ENCODE measurements around the gene NRIP1. TPM values are rescaled to one million over a fixed set of nuclear protein-coding genes. Genes with fewer than 3 reads are reported as not detected.

The NRIP1 gene
- total and polyA plus RNA-seq, 2 of the 8 experiments (the other 6 are each of a cell fraction or from before 2014, with no cell fraction given), result 1.5 to 9.3 TPM

DNA sequence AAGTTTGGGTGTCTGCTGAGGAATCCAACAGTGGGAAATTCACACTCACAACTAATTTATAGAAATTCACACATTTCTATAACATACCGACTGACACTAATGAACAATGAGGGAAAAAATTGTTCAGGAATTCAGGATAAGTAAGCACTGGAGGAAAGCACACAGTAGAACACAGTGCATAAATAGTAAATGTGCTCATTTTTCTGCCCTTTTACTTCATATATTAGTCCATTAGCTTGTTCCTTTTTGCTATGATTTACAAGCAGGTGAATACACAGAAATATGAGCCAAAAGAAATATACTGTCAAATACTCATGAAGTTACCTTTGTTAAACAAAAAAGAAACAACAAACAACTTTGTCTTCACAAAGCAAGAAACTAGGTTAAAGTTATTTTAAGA, 11.3 kb downstream of the NRIP1 start:
- Histone ChIP-seq H2AK5ac (ENCODE audit: low read depth, low read length) (no peak overlapping the region), H3K14ac (ENCODE audit: insufficient read length) (no peak overlapping the region), H3K27ac (ENCODE audit: low read depth, low read length) (no peak overlapping the region), H2BK5ac (ENCODE audit: low read depth, low read length) (no peak overlapping the region), H2BK12ac (ENCODE audit: low read depth, low read length) (no peak overlapping the region), H3K79me2 (ENCODE audit: control insufficient read depth in 1 of 2, insufficient read depth in 2 of 2, low read length in 2 of 2) (peaks cover 0 to 87% of the 10 kb centered on the region in 2 experiments; a peak in 2 of 4 replicates), H3K4ac (replicated peaks; ENCODE audit: insufficient read length, low read depth, low read length) (no peak overlapping the region), H2BK120ac (replicated peaks; ENCODE audit: low read depth, low read length) (no peak overlapping the region), H3K9ac (replicated peaks in 1 of 4; ENCODE audit: extremely low read depth in 1 of 4, low read depth in 3 of 4, low read length in 3 of 4) (no peak overlapping the region), H2BK15ac (ENCODE audit: low read length) (no peak overlapping the region), H3K79me1 (ENCODE audit: low read depth, low read length) (no peaks in the 10 kb centered on the region), H2BK20ac (ENCODE audit: low read length) (no peak overlapping the region), H3K56ac (replicated peaks; ENCODE audit: insufficient read length, low read depth, low read length) (no peak overlapping the region), H4K20me1 (replicated peaks in 1 of 2; ENCODE audit: control insufficient read depth in 1 of 2, insufficient read depth in 2 of 2, low read length in 2 of 2) (peaks cover 0 to 2% of the 10 kb centered on the region in 2 experiments), H4K5ac (ENCODE audit: insufficient read length, low read depth, low read length) (no peak overlapping the region), H4K91ac (replicated peaks; ENCODE audit: insufficient read length, low read length) (no peak overlapping the region), H4K8ac (ENCODE audit: extremely low read depth, insufficient read depth, low read length) (no peak overlapping the region), H3K23me2 (ENCODE audit: low read depth, low read length) (no peaks in the 10 kb centered on the region), H3K4me1 (replicated peaks in 1 of 4; ENCODE audit: control insufficient read depth in 3 of 4, insufficient read depth in 4 of 4, low read length in 3 of 4) (peaks cover 3 to 27% (median 11%) of the 10 kb centered on the region in 4 experiments; a peak in 6 of 7 replicates), H3K36me3 (ENCODE audit: control insufficient read depth in 2 of 4, insufficient read depth in 4 of 4, low read length in 3 of 4) (no peaks in the 10 kb centered on the region), H3K4me3 (ENCODE audit: extremely low read depth in 1 of 4, insufficient read depth in 2 of 4, low read depth in 3 of 4, low read length in 4 of 4) (no peak overlapping the region), H3K4me2 (ENCODE audit: insufficient read depth in 1 of 2, low read depth in 2 of 2, low read length in 2 of 2) (no peak overlapping the region), H3K27me3 (replicated peaks in 1 of 4; ENCODE audit: control insufficient read depth in 3 of 4, extremely low read depth in 1 of 4, insufficient read depth in 3 of 4, low read length in 3 of 4) (no peaks in the 10 kb centered on the region), H3K18ac (ENCODE audit: extremely low read depth, low read length) (no peak overlapping the region), H3K9me3 (ENCODE audit: insufficient read depth in 2 of 2, low read depth in 1 of 2, low read length in 1 of 2) (no peaks in the 10 kb centered on the region), H3K23ac (ENCODE audit: insufficient read length) (no peak overlapping the region), H2AFZ (ENCODE audit: low read length) (no peak overlapping the region)
- no peak for DNase-seq (ENCODE audit: low read depth in 1 of 2, low spot score in 2 of 2)
- CTCF ChIA-PET (ENCODE audit: partially characterized antibody), result interaction anchor here (1.4 kb wide), 1 partner anchor 304 kb away, joined by 3 read pairs; no protein-coding TSS in a partner anchor
- no peak for TF ChIP-seq KDM5A (IDR thresholded peaks at IDR 0.05; ENCODE audit: low read length)
- no peak for TF ChIP-seq RBBP5 (IDR thresholded peaks at IDR 0.05; ENCODE audit: borderline replicate concordance, low read depth, low read length)
- no peak for TF ChIP-seq GTF2F1 (IDR thresholded peaks at IDR 0.05; ENCODE audit: borderline replicate concordance, low read depth, low read length)
- no peak for TF ChIP-seq HDAC2 (IDR thresholded peaks at IDR 0.05; ENCODE audit: borderline replicate concordance in 1 of 2, low read depth in 2 of 2, low read length in 2 of 2)
- TF ChIP-seq POLR2A (IDR thresholded peaks at IDR 0.05; ENCODE audit: control extremely low read depth in 1 of 2, low read depth in 2 of 2, low read length in 2 of 2), result no peak
- TF ChIP-seq SIRT6 (IDR thresholded peaks at IDR 0.05; ENCODE audit: low read length), result no peak
- 89% methylated on average over 1 of the region's 1 CpG; no CpG with 5 or more reads in 1 of the 2 experiments for WGBS, 2 experiments (ENCODE audit: extremely low coverage in 1 of 2, insufficient coverage in 1 of 2, insufficient read length in 1 of 2, insufficient replicate concordance in 2 of 2, low coverage in 1 of 2, low lambda C conversion rate in 2 of 2, missing lambda C conversion rate in 1 of 2)
- POLR2A ChIA-PET (ENCODE audit: partially characterized antibody), result no interaction called here
- no peak for FAIRE-seq
